ENCODE results near the gene PLCL1.

Gene PLCL1

DNA sequence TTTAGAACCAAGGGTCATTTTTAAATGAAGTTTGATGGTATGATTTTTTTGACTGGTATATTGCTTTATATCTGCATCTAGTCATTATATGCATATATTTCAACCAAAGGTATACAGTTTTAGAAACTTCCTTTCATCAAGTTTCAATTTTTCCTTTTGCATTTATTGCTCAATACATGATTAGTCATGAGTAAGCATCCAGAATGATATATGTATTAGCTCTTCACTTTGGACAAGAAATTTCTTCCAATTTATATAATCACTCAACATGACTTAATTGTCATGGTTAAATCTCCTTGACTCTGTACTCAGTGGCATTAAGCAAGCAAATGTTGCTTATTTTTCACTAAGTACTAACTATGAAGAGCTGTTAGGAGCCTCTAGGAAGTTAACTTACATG lies 123.6 kb downstream of the PLCL1 start:
- DNase-seq (ENCODE audit: low spot score) = no peak

GRCh38 chr2:197929008-197929885 lies 124.9 kb downstream of the PLCL1 start:
- no peak for DNase-seq (ENCODE audit: low spot score)

GRCh38 chr2:197929886-197930227 lies 125.5 kb downstream of the PLCL1 start:
- DNase-seq (ENCODE audit: low spot score) = no peak

GRCh38 chr2:197930570-197931278 lies 126.3 kb downstream of the PLCL1 start:
- DNase-seq (ENCODE audit: low spot score) = no peak

DNA sequence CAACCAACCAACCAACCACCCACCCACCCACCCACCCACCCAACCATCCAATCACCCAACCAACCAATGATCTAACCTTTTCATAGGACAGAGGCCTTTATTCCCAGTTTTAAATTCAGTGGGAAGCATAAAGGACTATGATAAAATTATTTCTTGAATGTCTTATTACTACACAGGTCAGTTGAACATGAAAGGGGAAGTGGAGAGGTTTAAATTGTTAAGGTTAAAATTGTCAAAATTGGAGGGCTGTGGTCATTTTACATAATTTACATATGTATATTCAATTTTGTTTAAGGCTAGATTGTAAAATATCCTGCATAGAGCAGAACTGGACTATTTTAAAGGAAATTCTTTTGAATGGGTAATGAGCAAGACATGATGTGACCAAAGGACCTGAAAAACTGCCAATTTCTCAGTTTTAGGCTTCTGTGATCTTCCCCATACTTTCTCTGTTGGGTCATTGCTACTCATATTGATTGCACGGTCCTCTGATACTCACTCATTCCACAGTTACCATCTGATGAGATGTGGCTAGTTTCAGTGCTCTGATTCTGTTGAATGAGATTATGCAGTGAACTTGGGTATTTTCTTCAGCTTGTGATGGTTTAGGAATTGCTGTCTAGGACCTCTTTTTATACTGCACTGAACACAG lies 127.4 kb downstream of the PLCL1 start:
- peak; percentile 4 for DNase-seq (ENCODE audit: low spot score)

- no peak for DNase-seq (ENCODE audit: low spot score)
Measured at GRCh38 chr2:197932374-197932773, 128.0 kb downstream of the PLCL1 start.

DNA sequence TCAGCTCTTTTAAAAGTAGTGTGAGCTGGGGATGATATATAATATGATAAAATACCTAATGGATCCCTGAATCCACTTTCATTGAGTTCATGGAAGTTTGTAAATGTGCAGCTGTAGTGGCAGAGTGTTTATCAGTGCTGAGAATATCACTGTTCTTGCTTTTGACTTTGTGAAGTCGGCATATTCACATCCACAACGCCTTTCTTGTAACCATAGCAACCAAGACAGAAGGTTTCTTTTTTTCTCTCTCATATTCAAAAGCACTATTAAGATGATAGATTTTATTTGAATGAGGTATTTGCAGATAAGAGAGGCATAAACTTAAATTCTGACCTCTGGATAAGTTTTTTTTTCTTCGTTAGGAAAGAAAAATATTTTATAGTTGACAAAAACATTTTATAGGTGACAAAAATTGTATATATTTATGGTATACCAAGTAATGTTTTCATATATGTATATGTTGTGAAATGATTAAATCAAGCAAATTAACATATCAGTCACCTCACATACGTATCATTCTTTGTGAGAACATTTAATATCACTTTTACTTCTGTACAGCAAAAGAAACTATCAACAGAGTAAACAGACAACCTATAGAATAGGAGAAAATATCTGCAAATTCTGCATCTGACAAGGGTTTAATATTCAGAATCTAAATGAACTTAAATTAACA lies 130.0 kb downstream of the PLCL1 start:
- DNase-seq (ENCODE audit: low spot score) = no peak

- DNase-seq (ENCODE audit: low spot score) = no peak
Measured at GRCh38 chr2:197934934-197935289, 130.5 kb downstream of the PLCL1 start.

DNA sequence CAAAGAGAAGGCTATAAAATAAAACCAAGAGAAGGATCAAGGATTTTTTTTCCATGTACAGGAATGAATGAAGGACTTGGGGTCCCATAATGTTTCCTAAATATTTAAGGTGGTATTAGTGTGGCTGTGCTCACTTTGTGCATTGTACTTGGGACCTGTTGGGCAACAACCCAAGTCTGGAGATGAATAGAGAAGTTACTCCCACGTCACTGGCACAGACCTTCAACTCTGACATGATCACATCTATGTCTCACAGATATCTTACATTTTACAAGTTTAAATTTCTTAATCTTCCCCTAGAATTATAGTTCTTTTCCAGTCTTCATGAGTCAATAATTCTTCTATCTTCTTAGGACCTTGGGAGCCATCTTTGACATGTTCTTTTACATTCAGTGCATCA lies 133.4 kb downstream of the PLCL1 start:
- no peak for DNase-seq (ENCODE audit: low spot score)

GRCh38 chr2:197938555-197938954 lies 134.2 kb downstream of the PLCL1 start:
- DNase-seq (ENCODE audit: low spot score) = no peak

GRCh38 chr2:197939787-197940186 lies 135.4 kb downstream of the PLCL1 start:
- no peak for DNase-seq (ENCODE audit: low spot score)

- DNase-seq (ENCODE audit: low spot score) = no peak
Measured at GRCh38 chr2:197940382-197940781, 136.0 kb downstream of the PLCL1 start.

DNA sequence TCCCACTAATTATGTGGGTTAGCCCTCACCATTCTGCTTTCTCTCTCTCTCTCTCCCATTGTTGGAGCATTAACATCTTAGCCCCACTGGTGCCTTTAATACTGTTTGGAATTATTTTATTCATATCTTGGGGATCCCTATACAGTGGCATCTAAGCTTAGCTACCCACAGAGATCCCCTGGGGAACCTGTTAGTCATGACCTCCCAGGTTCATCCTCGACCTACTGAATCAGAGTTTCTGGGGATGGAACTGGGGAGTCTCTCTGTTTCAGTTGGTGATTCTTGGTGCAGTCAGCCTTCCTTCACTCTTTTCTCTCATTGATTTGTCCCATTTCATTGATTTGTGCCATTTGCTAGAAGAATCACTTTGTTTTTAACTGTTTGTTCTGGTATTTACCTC lies 137.3 kb downstream of the PLCL1 start:
- no peak for DNase-seq (ENCODE audit: low spot score)

- no peak for DNase-seq (ENCODE audit: low spot score)
Measured at GRCh38 chr2:197943731-197944130, 139.3 kb downstream of the PLCL1 start.

DNA sequence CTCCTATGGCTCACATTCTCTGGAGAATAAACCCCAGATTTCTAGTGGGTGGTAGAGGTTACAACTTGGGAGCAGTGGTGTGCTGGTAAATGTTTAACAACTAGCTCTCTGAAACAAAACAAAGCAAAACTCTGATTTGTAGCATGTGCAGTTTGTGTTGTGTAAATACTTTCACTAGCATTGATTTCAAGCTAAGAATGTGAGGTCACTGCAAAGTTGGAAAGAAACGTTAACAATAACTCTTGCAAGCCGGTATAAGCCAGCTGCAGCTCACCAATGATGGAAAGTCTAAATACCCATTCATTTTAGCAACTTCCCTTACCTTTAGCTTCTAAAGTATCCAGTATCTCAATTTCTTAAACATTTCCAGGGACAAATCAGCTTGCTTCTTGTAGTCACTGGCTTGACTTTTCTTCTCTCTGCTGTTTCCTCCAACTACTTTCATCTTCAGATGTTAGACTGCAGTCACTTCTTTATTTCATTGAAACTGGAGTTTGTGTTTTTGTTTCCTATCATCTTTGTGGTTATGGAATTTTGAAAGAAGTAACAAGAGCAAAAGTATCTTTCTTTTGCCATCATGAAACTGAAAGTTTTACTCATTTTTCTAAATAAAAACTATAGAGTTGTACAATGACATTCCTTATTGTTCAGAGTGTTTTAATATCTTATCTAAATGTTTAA lies 140.2 kb downstream of the PLCL1 start:
- no peak for DNase-seq (ENCODE audit: low spot score)

DNA sequence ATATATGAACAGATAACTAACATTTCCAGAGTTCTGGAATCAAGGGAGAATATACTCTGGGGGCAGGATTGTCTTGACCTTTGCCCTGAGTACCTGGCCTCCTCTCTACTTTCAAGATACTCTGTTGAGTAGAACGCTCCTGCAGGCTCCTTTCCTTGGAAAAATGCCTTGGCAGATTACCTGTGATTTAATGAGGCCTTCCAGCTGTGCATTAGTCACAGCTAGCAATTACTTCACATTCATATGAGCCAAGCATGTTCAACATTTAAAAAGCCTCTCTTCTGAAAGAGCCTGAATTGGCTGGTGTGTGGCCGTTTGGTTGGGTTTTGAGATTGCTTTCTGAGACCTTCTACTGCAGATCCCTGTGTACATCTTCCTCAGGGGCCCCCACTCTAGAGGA lies 142.2 kb downstream of the PLCL1 start:
- no peak for DNase-seq (ENCODE audit: low spot score)

- DNase-seq (ENCODE audit: low spot score) = no peak
Measured at GRCh38 chr2:197947219-197947757, 142.9 kb downstream of the PLCL1 start.

- DNase-seq (ENCODE audit: low spot score) = no peak
Measured at GRCh38 chr2:197949224-197949623, 144.8 kb downstream of the PLCL1 start.

- DNase-seq (ENCODE audit: low spot score) = no peak
Measured at GRCh38 chr2:197950006-197950405, 145.6 kb downstream of the PLCL1 start.

DNA sequence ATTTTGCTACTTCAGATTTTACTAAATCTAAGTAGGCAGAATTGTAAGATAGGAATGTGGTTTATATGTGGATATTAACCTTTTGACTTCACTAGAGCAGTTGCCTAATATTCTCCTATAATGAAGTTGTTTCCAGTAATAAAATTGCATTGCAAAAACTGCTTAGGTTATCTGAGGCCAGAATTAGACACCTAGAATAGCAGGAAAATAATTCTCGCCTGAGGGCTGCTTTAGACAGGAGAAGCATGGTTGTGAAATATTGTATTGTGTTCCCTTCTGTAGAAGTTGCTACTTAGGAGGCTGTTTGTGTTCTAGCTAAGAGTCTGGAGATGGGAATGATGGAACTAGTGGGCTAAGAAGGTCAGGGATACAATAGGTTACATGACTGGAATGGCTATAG lies 146.3 kb downstream of the PLCL1 start:
- DNase-seq (ENCODE audit: low spot score) = no peak

DNA sequence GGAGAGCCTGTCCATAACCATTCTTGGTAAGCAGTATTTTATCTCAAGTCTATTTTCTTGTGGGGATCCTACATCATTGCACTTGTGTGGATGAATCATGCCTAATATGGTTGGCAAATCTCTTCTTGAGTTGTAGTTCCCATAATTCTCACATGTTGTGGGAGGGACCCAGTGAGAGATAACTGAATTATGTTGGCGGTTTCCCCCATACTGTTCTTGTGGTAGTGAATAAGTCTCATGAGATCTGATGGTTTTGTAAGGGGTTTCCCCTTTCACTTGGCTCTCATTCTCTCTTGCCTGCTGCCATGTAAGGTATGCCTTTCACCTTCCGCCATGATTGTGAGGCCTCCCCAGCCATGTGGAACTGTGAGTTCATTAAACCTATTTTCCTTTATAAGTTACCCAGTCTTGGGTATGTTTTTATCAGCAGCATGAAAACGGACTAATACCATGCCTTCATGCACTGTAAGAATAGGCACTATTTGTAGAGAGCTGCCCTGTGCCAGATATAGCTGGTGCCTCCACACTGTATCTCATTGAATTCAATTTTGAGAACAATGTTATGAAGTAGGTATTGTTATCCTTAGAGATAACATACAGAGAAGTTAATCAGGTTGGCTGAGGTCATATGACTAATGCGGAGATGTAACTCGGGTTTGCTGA lies 148.3 kb downstream of the PLCL1 start:
- DNase-seq (ENCODE audit: low spot score) = no peak
